ENCODE results near the gene ANXA5.

DNA sequence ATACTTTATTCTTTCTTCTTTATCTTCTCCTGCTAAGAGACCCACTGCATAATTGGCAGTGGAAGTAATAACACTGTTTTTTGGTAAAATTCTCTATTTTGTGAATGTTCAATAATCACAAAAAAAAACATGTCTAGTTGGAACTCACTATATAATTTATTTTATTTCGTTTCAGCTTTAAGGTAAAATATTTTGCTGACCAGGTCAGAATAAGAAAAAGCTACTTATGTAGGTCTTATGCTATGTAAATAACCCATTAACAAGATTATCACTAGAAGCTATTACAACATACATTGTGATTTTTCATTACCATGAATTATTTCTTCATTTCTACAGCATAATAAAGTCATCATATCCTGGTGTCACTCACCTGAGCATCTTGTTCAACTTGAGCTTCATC is 19.3 kb downstream of the ANXA5 start:
- TF ChIP-seq EZH2 (IDR thresholded peaks at IDR 0.05; ENCODE audit: borderline replicate concordance) (no peak), EZH2phosphoT487 (IDR thresholded peaks at IDR 0.05; ENCODE audit: low read depth, severe bottlenecking, unreplicated experiment) (no peak)

Measured in hepatocyte (in vitro differentiated cells).